Measurements from ENCODE around the gene GPAT3.
A peak's percentile ranks its signal among the peaks of the same experiment; 100 is the strongest.

GPAT3 gene

GRCh38 chr4:83589279-83589678 lies 53.4 kb downstream of the GPAT3 start:
- DNase-seq (ENCODE audit: low spot score) (no peak), ATAC-seq (ENCODE audit: low read depth) (no peak)
- Histone ChIP-seq H3K4me3 (ENCODE audit: severe bottlenecking) (no peak overlapping the region), H3K36me3 (ENCODE audit: low read depth) (no peaks in the 10 kb centered on the region), H3K9me3 (ENCODE audit: severe bottlenecking) (no peaks in the 10 kb centered on the region), H3K4me1 (ENCODE audit: insufficient read depth, poor library complexity, severe bottlenecking) (no peaks in the 10 kb centered on the region), H3K27me3 (ENCODE audit: insufficient read depth, poor library complexity, severe bottlenecking) (no peaks in the 10 kb centered on the region), H3K27ac (ENCODE audit: poor library complexity, severe bottlenecking) (no peak overlapping the region)
- no peak for TF ChIP-seq CTCF (IDR thresholded peaks at IDR 0.05; ENCODE audit: poor library complexity, severe bottlenecking)

- no peaks in the 10 kb centered on the region for H3K4me1 ChIP-seq (ENCODE audit: insufficient read depth, poor library complexity, severe bottlenecking)
- TF ChIP-seq CTCF (IDR thresholded peaks at IDR 0.05; ENCODE audit: poor library complexity, severe bottlenecking), result no peak
- no peaks in the 10 kb centered on the region for H3K9me3 ChIP-seq (ENCODE audit: severe bottlenecking)
- H3K36me3 ChIP-seq (ENCODE audit: low read depth), result no peaks in the 10 kb centered on the region
- DNase-seq (ENCODE audit: low spot score) (no peak), ATAC-seq (ENCODE audit: low read depth) (no peak)
- no peaks in the 10 kb centered on the region for H3K27me3 ChIP-seq (ENCODE audit: insufficient read depth, poor library complexity, severe bottlenecking)
- H3K4me3 ChIP-seq (ENCODE audit: severe bottlenecking), result no peak overlapping the region
- no peak overlapping the region for H3K27ac ChIP-seq (ENCODE audit: poor library complexity, severe bottlenecking)
These were observed 55.1 kb downstream of the GPAT3 start for GRCh38 chr4:83591056-83591455.

GRCh38 chr4:83591730-83592129 lies 55.8 kb downstream of the GPAT3 start:
- Histone ChIP-seq H3K27ac (ENCODE audit: poor library complexity, severe bottlenecking) (no peak overlapping the region), H3K36me3 (ENCODE audit: low read depth) (no peaks in the 10 kb centered on the region), H3K27me3 (ENCODE audit: insufficient read depth, poor library complexity, severe bottlenecking) (no peaks in the 10 kb centered on the region), H3K4me3 (ENCODE audit: severe bottlenecking) (no peak overlapping the region), H3K9me3 (ENCODE audit: severe bottlenecking) (no peaks in the 10 kb centered on the region), H3K4me1 (ENCODE audit: insufficient read depth, poor library complexity, severe bottlenecking) (no peaks in the 10 kb centered on the region)
- ATAC-seq (ENCODE audit: low read depth) (no peak), DNase-seq (ENCODE audit: low spot score) (no peak)
- no peak for TF ChIP-seq CTCF (IDR thresholded peaks at IDR 0.05; ENCODE audit: poor library complexity, severe bottlenecking)

GRCh38 chr4:83599183-83599582 lies 63.3 kb downstream of the GPAT3 start:
- Histone ChIP-seq H3K4me1 (ENCODE audit: insufficient read depth, poor library complexity, severe bottlenecking) (no peaks in the 10 kb centered on the region), H3K9me3 (ENCODE audit: severe bottlenecking) (no peaks in the 10 kb centered on the region), H3K36me3 (ENCODE audit: low read depth) (no peaks in the 10 kb centered on the region), H3K4me3 (ENCODE audit: severe bottlenecking) (no peak overlapping the region), H3K27me3 (ENCODE audit: insufficient read depth, poor library complexity, severe bottlenecking) (no peaks in the 10 kb centered on the region), H3K27ac (ENCODE audit: poor library complexity, severe bottlenecking) (no peak overlapping the region)
- no peak for TF ChIP-seq CTCF (IDR thresholded peaks at IDR 0.05; ENCODE audit: poor library complexity, severe bottlenecking)
- DNase-seq (ENCODE audit: low spot score) (no peak), ATAC-seq (ENCODE audit: low read depth) (peak; percentile 82)

- no peak for DNase-seq (ENCODE audit: low spot score)
- Histone ChIP-seq H3K4me3 (ENCODE audit: severe bottlenecking) (no peak overlapping the region), H3K36me3 (ENCODE audit: low read depth) (no peaks in the 10 kb centered on the region), H3K27ac (ENCODE audit: poor library complexity, severe bottlenecking) (no peak overlapping the region), H3K4me1 (ENCODE audit: insufficient read depth, poor library complexity, severe bottlenecking) (no peaks in the 10 kb centered on the region), H3K9me3 (ENCODE audit: severe bottlenecking) (no peaks in the 10 kb centered on the region), H3K27me3 (ENCODE audit: insufficient read depth, poor library complexity, severe bottlenecking) (no peaks in the 10 kb centered on the region)
- ATAC-seq (ENCODE audit: low read depth), result no peak
- TF ChIP-seq CTCF (IDR thresholded peaks at IDR 0.05; ENCODE audit: poor library complexity, severe bottlenecking), result no peak
These were observed 67.2 kb downstream of the GPAT3 start for GRCh38 chr4:83603129-83603528.
